ENCODE results near the gene DOCK7.

DNA sequence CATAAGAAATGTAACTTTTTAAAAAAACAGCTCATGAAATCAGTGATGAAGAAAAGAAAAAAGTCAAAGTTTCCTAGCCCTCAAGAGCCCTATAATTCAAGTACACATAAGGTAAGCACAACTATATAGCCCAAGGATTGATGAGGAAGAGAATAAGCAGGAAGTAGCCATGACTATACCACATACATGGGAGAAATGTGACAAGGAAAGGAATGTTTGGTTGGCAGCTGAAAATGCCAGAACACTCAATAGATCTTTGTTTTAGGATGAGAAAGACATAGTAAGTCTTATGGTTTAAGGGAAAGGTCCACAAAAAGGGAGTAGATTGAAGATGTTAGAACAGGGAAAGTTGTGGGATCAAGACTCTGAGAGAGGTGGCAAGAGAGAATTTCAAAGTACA lies 5.7 kb downstream of the DOCK7 start:
- TF ChIP-seq, protein P1, sequence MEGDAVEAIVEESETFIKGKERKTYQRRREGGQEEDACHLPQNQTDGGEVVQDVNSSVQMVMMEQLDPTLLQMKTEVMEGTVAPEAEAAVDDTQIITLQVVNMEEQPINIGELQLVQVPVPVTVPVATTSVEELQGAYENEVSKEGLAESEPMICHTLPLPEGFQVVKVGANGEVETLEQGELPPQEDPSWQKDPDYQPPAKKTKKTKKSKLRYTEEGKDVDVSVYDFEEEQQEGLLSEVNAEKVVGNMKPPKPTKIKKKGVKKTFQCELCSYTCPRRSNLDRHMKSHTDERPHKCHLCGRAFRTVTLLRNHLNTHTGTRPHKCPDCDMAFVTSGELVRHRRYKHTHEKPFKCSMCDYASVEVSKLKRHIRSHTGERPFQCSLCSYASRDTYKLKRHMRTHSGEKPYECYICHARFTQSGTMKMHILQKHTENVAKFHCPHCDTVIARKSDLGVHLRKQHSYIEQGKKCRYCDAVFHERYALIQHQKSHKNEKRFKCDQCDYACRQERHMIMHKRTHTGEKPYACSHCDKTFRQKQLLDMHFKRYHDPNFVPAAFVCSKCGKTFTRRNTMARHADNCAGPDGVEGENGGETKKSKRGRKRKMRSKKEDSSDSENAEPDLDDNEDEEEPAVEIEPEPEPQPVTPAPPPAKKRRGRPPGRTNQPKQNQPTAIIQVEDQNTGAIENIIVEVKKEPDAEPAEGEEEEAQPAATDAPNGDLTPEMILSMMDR (IDR thresholded peaks at IDR 0.05): no peak
- TF ChIP-seq POLR2AphosphoS5 (IDR thresholded peaks at IDR 0.05): no peak

All from breast epithelium (tissue), 3 donors.